Measurements from ENCODE around the gene TNS1. TPM values are rescaled to one million over a fixed set of nuclear protein-coding genes. Genes with fewer than 3 reads are reported as not detected.

The TNS1 gene
- total RNA-seq, 1 experiment from 2014 or later = 3.4 TPM

DNA sequence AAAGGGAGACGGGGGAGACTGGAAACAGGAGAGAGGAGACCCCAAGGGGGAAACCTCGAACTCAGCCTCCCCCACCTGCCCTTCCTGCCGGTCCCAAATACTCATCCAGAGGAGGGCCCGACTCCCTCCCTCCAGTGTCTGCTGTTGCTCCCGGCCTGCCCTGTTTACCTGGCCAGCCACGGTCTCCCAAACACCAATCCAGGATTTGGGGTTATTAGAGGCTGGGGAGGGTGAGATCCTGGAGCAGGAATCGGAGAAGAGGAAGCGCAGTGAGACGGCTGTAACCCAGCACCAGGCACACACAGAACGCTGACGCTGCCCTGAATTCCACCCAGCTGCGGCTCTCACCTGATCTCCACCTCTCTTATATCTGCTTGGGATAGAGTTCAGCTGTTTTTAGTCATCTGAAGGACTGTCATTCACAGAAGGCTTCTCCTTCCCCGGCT lies 213.0 kb downstream of the TNS1 start:
- peaks cover 9 to 17% of the 10 kb centered on the region in 2 experiments; a peak in 3 of 4 replicates for H3K4me1 Mint-ChIP-seq
- H4K8ac ChIP-seq (replicated peaks; ENCODE audit: insufficient read length, low read depth, low read length) = no peak overlapping the region
- H3K36me3 Mint-ChIP-seq (ENCODE audit: insufficient read depth in 1 of 3, low read depth in 3 of 3) = peaks cover 0 to 8% (median 0%) of the 10 kb centered on the region in 3 experiments; a peak in 3 of 7 replicates
- no peak overlapping the region for H4K5ac ChIP-seq (ENCODE audit: insufficient read length, low read depth, low read length)
- H3K4me2 ChIP-seq (ENCODE audit: insufficient read depth, insufficient read length, low read length) = peak overlapping the region; percentile 26
- no peak overlapping the region for H3K9ac ChIP-seq (ENCODE audit: extremely low read depth, insufficient read length, low read length)
- H3K9me3 ChIP-seq (ENCODE audit: control insufficient read depth, low read depth, low read length) = no peaks in the 10 kb centered on the region
- no peak overlapping the region for H3K27ac ChIP-seq (ENCODE audit: insufficient read length, low read depth, low read length)
- no peak overlapping the region for H3K18ac ChIP-seq (ENCODE audit: insufficient read length, low read depth, low read length)
- H3K27me3 ChIP-seq (ENCODE audit: insufficient read depth, low read length) = no peaks in the 10 kb centered on the region; the same call in 1 of the 2 replicates
- no peaks in the 10 kb centered on the region for H4K20me1 ChIP-seq (ENCODE audit: control insufficient read depth, insufficient read depth, insufficient read length)
- H3K4me1 ChIP-seq (ENCODE audit: insufficient read depth, low read length) = no peaks in the 10 kb centered on the region
- H2BK120ac ChIP-seq (ENCODE audit: low read depth, low read length, poor library complexity, severe bottlenecking) = no peak overlapping the region
- no peak overlapping the region for H3K4ac ChIP-seq (ENCODE audit: low read depth, low read length)
- no peak overlapping the region for H3K27ac Mint-ChIP-seq
- H2BK20ac ChIP-seq (ENCODE audit: low read depth, low read length, poor library complexity, severe bottlenecking) = no peak overlapping the region
- no peak overlapping the region for H2BK15ac ChIP-seq (ENCODE audit: low read depth, low read length)
- no peak overlapping the region for H3K56ac ChIP-seq (ENCODE audit: insufficient read length, low read depth, low read length)
- no peaks in the 10 kb centered on the region for H3K79me2 ChIP-seq (ENCODE audit: insufficient read depth, low read length)
- no CpG with 5 or more reads among the region's 13 CpGs for WGBS (ENCODE audit: extremely low coverage, insufficient read length, low lambda C conversion rate)
- no peak overlapping the region for H2BK5ac ChIP-seq (ENCODE audit: insufficient read length, low read length)
- no peak overlapping the region; the same call in 1 of the 2 replicates for H3K14ac ChIP-seq (ENCODE audit: insufficient read depth, low read length)
- TF ChIP-seq, protein P1, sequence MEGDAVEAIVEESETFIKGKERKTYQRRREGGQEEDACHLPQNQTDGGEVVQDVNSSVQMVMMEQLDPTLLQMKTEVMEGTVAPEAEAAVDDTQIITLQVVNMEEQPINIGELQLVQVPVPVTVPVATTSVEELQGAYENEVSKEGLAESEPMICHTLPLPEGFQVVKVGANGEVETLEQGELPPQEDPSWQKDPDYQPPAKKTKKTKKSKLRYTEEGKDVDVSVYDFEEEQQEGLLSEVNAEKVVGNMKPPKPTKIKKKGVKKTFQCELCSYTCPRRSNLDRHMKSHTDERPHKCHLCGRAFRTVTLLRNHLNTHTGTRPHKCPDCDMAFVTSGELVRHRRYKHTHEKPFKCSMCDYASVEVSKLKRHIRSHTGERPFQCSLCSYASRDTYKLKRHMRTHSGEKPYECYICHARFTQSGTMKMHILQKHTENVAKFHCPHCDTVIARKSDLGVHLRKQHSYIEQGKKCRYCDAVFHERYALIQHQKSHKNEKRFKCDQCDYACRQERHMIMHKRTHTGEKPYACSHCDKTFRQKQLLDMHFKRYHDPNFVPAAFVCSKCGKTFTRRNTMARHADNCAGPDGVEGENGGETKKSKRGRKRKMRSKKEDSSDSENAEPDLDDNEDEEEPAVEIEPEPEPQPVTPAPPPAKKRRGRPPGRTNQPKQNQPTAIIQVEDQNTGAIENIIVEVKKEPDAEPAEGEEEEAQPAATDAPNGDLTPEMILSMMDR (conservative IDR thresholded peaks at IDR 0.05) = no peak
- no peak overlapping the region for H2AK5ac ChIP-seq (ENCODE audit: insufficient read length, low read length)
- H2BK12ac ChIP-seq (ENCODE audit: insufficient read length, low read depth, low read length) = no peak overlapping the region
- H3T11ph ChIP-seq (ENCODE audit: low read length) = no peak overlapping the region
- no peak overlapping the region for H2AFZ ChIP-seq (ENCODE audit: low read length)
- no peak overlapping the region for H4K91ac ChIP-seq (ENCODE audit: insufficient read length, low read depth, low read length)
- H3K23ac ChIP-seq (ENCODE audit: insufficient read length, low read depth, low read length) = no peak overlapping the region
- no peaks in the 10 kb centered on the region for H3K23me2 ChIP-seq (ENCODE audit: insufficient read length, low read depth, low read length, poor library complexity, severe bottlenecking)
- DNase-seq = no peak
- H3K27me3 Mint-ChIP-seq (ENCODE audit: low read depth) = peaks cover 24% of the 10 kb centered on the region
- no peak overlapping the region; a peak in 1 of 5 replicates for H3K4me3 Mint-ChIP-seq
- no peaks in the 10 kb centered on the region for H3K79me1 ChIP-seq (ENCODE audit: insufficient read depth, low read depth, low read length, poor library complexity, severe bottlenecking)
- peaks cover 9 to 13% of the 10 kb centered on the region in 2 experiments for H3K9me3 Mint-ChIP-seq
